Keratinocyte (primary cell): ENCODE data around the gene PGAP3. TPM values are rescaled to one million over a fixed set of nuclear protein-coding genes. Genes with fewer than 3 reads are reported as not detected.

Source experiments
- DNase-seq: peaks from one replicate; pipeline ENCODE4 v3.0.0-alpha.2; 2011; ENCODE audit warnings: low read depth, missing footprints, low spot score
- FAIRE-seq: peaks from 2 replicates; lab custom pipeline; 2011; peaks lifted over from hg19 to GRCh38; lab: Jason Lieb, UNC
- H2AFZ ChIP-seq: 2 replicates; pipeline ENCODE4 v1.6.0; 2012; ENCODE audit warnings: low read length, control low read depth, inconsistent platforms; ENCODE audit not compliant: control insufficient read depth
- H3K27ac ChIP-seq: 2 replicates; pipeline ENCODE4 v1.5.1; 2011; ENCODE audit warnings: low read length; ENCODE audit not compliant: control insufficient read depth, insufficient read depth
- H3K27me3 ChIP-seq: 3 replicates; pipeline ENCODE4 v1.6.0; 2011; ENCODE audit warnings: low read length; ENCODE audit not compliant: control insufficient read depth, insufficient read depth; ENCODE audit errors: extremely low read depth
- H3K36me3 ChIP-seq, 2 experiments: 2 replicates in 1 of 2; 3 replicates in 1 of 2; pipeline ENCODE4 v1.5.1; 2011; ENCODE audit warnings: low read length in 2 of 2, mild to moderate bottlenecking in 1 of 2; ENCODE audit not compliant: control insufficient read depth in 2 of 2, insufficient read depth in 2 of 2; ENCODE audit errors: extremely low read depth in 1 of 2
- H3K4me1 ChIP-seq: 3 replicates; pipeline ENCODE4 v1.5.1; 2011; ENCODE audit warnings: low read length; ENCODE audit not compliant: control insufficient read depth, insufficient read depth; ENCODE audit errors: extremely low read depth
- H3K4me2 ChIP-seq: 3 replicates; pipeline ENCODE4 v1.6.0; 2011; ENCODE audit warnings: low read depth, low read length; ENCODE audit not compliant: control insufficient read depth, insufficient read depth; ENCODE audit errors: extremely low read depth
- H3K4me3 ChIP-seq, 3 experiments: fragments of 200-600 bp in 1 of 3; sonication (generic) in 1 of 3; 2 replicates in 2 of 3; 3 replicates in 1 of 3; pipeline ENCODE4 v1.5.1; 2011 to 2016; ENCODE audit warnings: low read length in 3 of 3, mild to moderate bottlenecking in 3 of 3, control low read depth in 2 of 3, inconsistent platforms in 1 of 3, low read depth in 1 of 3, mixed read lengths in 1 of 3, mixed run types in 1 of 3, moderate library complexity in 1 of 3; ENCODE audit not compliant: control insufficient read depth in 2 of 3, insufficient read depth in 2 of 3; ENCODE audit errors: extremely low read depth in 1 of 3
- H3K79me2 ChIP-seq: 2 replicates; pipeline ENCODE4 v1.6.0; 2012; ENCODE audit warnings: low read length; ENCODE audit not compliant: control insufficient read depth, insufficient read depth
- H3K9ac ChIP-seq: 3 replicates; pipeline ENCODE4 v1.6.0; 2011; ENCODE audit warnings: low read length; ENCODE audit not compliant: control insufficient read depth, insufficient read depth; ENCODE audit errors: extremely low read depth
- H3K9me1 ChIP-seq: 3 replicates; pipeline ENCODE4 v1.6.0; 2011; ENCODE audit warnings: low read length; ENCODE audit not compliant: control insufficient read depth, insufficient read depth; ENCODE audit errors: extremely low read depth
- H3K9me3 ChIP-seq: 2 replicates; pipeline ENCODE4 v1.5.1; 2012; ENCODE audit warnings: low read depth, low read length; ENCODE audit not compliant: control insufficient read depth
- H4K20me1 ChIP-seq: 3 replicates; pipeline ENCODE4 v1.6.0; 2011; ENCODE audit warnings: low read length; ENCODE audit not compliant: control insufficient read depth, insufficient read depth; ENCODE audit errors: extremely low read depth
- CTCF ChIP-seq, 3 experiments: IDR thresholded peaks in 1 of 3; conservative IDR thresholded peaks in 1 of 3; optimal IDR thresholded peaks in 1 of 3; 2 replicates in 2 of 3; 3 replicates in 1 of 3; pipeline versions ENCODE3 to v1.5.1; 2011; ENCODE audit warnings: low read length in 3 of 3, mild to moderate bottlenecking in 3 of 3, moderate library complexity in 2 of 3, control low read depth in 1 of 3, inconsistent platforms in 1 of 3; ENCODE audit not compliant: insufficient read depth in 2 of 3; ENCODE audit errors: extremely low read depth in 1 of 3
- EZH2 ChIP-seq: IDR thresholded peaks from one replicate; pipeline ENCODE4 v1.6.1; 2012; ENCODE audit warnings: inconsistent platforms, mild to moderate bottlenecking, low read length, moderate library complexity
- dilution Hi-C: fragments of 300-500 bp; cut with MboI; formaldehyde crosslinking; loops from one replicate; pipeline ENCODE4 v1.7.0; 2020; ENCODE audit warnings: low sequenced_read_pairs; ENCODE audit not compliant: extremely low pct_ligation_motif_present
- polyA plus RNA-seq, 5 experiments: library from polyadenylated mRNA; depleted of rRNA in 3 of 5; stranded (reverse) in 3 of 5; stranded (forward) in 1 of 5; unstranded in 1 of 5; fragments of >200 nt; gene quantifications; 1 replicate in 1 of 5; 2 replicates in 3 of 5; 3 replicates in 1 of 5; pipeline versions ENCODE4 v1.2.1 to v1.2.3, GENCODE V29; 2011 to 2012; ENCODE audit warnings: missing spikeins in 2 of 5, low read depth in 1 of 5, low replicate concordance in 1 of 5

Gene PGAP3
- polyA plus RNA-seq, 1 donor (not counting 4 experiments of a cell fraction or from before 2014, with no cell fraction given), result 5.6 TPM

- no peak for DNase-seq
Observed at GRCh38 chr17:39672522-39673334, 15.1 kb downstream of the PGAP3 start.

GRCh38 chr17:39671651-39672521 lies 16.0 kb downstream of the PGAP3 start:
- no peak overlapping the region for H3K4me3 ChIP-seq
- TF ChIP-seq EZH2 (no peak), CTCF (optimal IDR thresholded peaks at IDR 0.05 in 1 of 3, IDR thresholded peaks at IDR 0.05 in 1 of 3, conservative IDR thresholded peaks at IDR 0.05 in 1 of 3; ENCODE audit: extremely low read depth in 1 of 3, insufficient read depth in 2 of 3, low read length in 3 of 3) (peak; percentile 56 to 71 (median 65))
- no peak overlapping the region for H3K27ac ChIP-seq
- H3K79me2 ChIP-seq, result no peaks in the 10 kb centered on the region
- H3K4me2 ChIP-seq, result no peak overlapping the region
- no peak for FAIRE-seq
- H3K36me3 ChIP-seq, result no peaks in the 10 kb centered on the region
- peaks cover 31% of the 10 kb centered on the region for H3K27me3 ChIP-seq
- H3K4me1 ChIP-seq, result peaks cover 3% of the 10 kb centered on the region
- dilution Hi-C loops, result no loop called here
- H2AFZ ChIP-seq, result no peak overlapping the region
- H3K9me1 ChIP-seq, result no peaks in the 10 kb centered on the region
- H3K9me3 ChIP-seq, result no peaks in the 10 kb centered on the region
- H4K20me1 ChIP-seq, result no peaks in the 10 kb centered on the region
- DNase-seq, result no peak
- no peak overlapping the region for H3K9ac ChIP-seq

More at GRCh38 chr17:39672522-39673334, 15.1 kb downstream of the PGAP3 start:
- H4K20me1 ChIP-seq, result no peaks in the 10 kb centered on the region
- no peaks in the 10 kb centered on the region for H3K9me1 ChIP-seq
- no peak for FAIRE-seq
- no peak overlapping the region for H3K9ac ChIP-seq
- H3K79me2 ChIP-seq, result no peaks in the 10 kb centered on the region
- dilution Hi-C loops, result no loop called here
- H2AFZ ChIP-seq, result no peak overlapping the region
- H3K4me1 ChIP-seq, result peaks cover 3% of the 10 kb centered on the region
- H3K9me3 ChIP-seq, result no peaks in the 10 kb centered on the region
- peaks cover 25% of the 10 kb centered on the region for H3K27me3 ChIP-seq
- no peaks in the 10 kb centered on the region for H3K36me3 ChIP-seq
- H3K4me3 ChIP-seq, result no peak overlapping the region
- TF ChIP-seq CTCF (optimal IDR thresholded peaks at IDR 0.05 in 1 of 3, IDR thresholded peaks at IDR 0.05 in 1 of 3, conservative IDR thresholded peaks at IDR 0.05 in 1 of 3; ENCODE audit: extremely low read depth in 1 of 3, insufficient read depth in 2 of 3, low read length in 3 of 3) (no peak), EZH2 (no peak)
- H3K4me2 ChIP-seq, result no peak overlapping the region
- no peak overlapping the region for H3K27ac ChIP-seq
